Measurements from ENCODE around the gene NWD2.

NWD2 gene

DNA sequence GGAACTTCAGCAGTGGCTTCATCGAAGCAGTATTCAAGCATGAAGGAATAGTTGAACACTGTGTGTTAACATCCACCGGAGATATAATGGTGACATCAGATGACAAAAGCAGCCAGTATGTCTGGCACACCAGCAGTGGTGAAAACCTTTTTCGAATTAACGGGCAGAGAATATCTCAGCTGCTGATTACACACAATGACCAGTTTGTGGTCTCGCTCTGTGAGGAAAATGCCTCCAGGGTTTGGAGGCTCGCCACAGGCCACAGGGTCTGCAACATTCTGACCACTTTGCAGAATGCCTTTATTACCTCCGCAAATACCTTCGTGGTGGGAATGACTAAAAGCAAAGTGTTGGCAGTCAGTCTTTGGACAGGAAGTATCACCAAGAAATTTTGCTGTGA lies 201.5 kb downstream of the NWD2 start:
- no peak for TF ChIP-seq GABPA (IDR thresholded peaks at IDR 0.05; ENCODE audit: low read depth)
- TF ChIP-seq, protein P1, sequence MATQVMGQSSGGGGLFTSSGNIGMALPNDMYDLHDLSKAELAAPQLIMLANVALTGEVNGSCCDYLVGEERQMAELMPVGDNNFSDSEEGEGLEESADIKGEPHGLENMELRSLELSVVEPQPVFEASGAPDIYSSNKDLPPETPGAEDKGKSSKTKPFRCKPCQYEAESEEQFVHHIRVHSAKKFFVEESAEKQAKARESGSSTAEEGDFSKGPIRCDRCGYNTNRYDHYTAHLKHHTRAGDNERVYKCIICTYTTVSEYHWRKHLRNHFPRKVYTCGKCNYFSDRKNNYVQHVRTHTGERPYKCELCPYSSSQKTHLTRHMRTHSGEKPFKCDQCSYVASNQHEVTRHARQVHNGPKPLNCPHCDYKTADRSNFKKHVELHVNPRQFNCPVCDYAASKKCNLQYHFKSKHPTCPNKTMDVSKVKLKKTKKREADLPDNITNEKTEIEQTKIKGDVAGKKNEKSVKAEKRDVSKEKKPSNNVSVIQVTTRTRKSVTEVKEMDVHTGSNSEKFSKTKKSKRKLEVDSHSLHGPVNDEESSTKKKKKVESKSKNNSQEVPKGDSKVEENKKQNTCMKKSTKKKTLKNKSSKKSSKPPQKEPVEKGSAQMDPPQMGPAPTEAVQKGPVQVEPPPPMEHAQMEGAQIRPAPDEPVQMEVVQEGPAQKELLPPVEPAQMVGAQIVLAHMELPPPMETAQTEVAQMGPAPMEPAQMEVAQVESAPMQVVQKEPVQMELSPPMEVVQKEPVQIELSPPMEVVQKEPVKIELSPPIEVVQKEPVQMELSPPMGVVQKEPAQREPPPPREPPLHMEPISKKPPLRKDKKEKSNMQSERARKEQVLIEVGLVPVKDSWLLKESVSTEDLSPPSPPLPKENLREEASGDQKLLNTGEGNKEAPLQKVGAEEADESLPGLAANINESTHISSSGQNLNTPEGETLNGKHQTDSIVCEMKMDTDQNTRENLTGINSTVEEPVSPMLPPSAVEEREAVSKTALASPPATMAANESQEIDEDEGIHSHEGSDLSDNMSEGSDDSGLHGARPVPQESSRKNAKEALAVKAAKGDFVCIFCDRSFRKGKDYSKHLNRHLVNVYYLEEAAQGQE (IDR thresholded peaks at IDR 0.05; ENCODE audit: insufficient replicate concordance, low read depth) = no peak
- TF ChIP-seq SPI1 (IDR thresholded peaks at IDR 0.05; ENCODE audit: borderline replicate concordance, low read depth) = no peak
- TF ChIP-seq, protein P2, sequence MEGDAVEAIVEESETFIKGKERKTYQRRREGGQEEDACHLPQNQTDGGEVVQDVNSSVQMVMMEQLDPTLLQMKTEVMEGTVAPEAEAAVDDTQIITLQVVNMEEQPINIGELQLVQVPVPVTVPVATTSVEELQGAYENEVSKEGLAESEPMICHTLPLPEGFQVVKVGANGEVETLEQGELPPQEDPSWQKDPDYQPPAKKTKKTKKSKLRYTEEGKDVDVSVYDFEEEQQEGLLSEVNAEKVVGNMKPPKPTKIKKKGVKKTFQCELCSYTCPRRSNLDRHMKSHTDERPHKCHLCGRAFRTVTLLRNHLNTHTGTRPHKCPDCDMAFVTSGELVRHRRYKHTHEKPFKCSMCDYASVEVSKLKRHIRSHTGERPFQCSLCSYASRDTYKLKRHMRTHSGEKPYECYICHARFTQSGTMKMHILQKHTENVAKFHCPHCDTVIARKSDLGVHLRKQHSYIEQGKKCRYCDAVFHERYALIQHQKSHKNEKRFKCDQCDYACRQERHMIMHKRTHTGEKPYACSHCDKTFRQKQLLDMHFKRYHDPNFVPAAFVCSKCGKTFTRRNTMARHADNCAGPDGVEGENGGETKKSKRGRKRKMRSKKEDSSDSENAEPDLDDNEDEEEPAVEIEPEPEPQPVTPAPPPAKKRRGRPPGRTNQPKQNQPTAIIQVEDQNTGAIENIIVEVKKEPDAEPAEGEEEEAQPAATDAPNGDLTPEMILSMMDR (IDR thresholded peaks at IDR 0.05; ENCODE audit: insufficient read depth, low read length) = no peak
- no peak for TF ChIP-seq POLR2AphosphoS5 (IDR thresholded peaks at IDR 0.05; ENCODE audit: low read depth)
- Histone ChIP-seq H3K27ac (replicated peaks) (no peak overlapping the region), H3K27me3 (ENCODE audit: insufficient read depth, poor library complexity, severe bottlenecking) (peaks cover 3% of the 10 kb centered on the region), H3K4me3 (replicated peaks; ENCODE audit: insufficient read depth, low read length) (no peak overlapping the region)
- no peak for DNase-seq (ENCODE audit: low read depth in 1 of 2, low spot score in 1 of 2)

DNA sequence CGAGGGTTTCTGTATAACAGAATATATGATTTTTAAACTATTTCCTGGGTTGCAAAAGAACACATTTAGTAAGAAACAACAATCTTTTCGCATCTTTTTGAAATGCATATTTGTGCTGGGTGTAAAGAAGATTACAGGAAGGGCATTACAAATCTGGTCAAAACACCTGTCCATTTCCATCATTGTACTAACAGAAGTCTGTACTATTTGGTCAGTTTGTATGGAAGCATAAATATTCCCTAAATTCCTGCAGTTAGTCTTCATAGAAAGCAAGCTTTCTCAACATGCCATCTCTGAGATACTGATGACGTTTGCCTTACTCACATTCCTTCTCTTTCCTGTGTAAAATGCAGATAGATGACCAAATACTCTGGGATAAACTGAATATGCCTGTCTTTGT lies 203.3 kb downstream of the NWD2 start:
- Histone ChIP-seq H3K27me3 (ENCODE audit: insufficient read depth, poor library complexity, severe bottlenecking) (peaks cover 3% of the 10 kb centered on the region), H3K4me3 (replicated peaks; ENCODE audit: insufficient read depth, low read length) (no peak overlapping the region), H3K27ac (replicated peaks) (no peak overlapping the region)
- TF ChIP-seq, protein P1 (IDR thresholded peaks at IDR 0.05; ENCODE audit: insufficient replicate concordance, low read depth) = no peak
- no peak for DNase-seq (ENCODE audit: low read depth in 1 of 2, low spot score in 1 of 2)

DNA sequence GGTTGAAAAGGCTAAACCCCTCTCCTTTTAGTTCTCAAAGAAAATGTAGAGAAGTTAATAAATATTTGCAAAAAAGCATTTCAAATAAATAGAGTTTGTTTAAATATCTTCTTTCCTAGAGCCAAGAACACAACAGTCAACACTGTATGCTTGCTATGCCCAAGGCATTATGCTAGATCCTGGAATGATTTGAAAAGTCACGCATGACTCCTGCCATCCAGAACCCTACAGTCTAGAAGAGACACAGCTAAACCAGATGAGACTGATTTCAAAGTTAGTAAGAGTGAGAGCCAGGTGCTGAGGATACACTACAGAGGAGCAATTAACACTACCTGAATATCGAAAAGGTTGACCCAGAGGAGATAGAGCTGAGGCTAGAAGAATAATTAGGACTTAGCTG lies 205.8 kb downstream of the NWD2 start:
- no peak for DNase-seq (ENCODE audit: low read depth in 1 of 2, low spot score in 1 of 2)
- peaks cover 15% of the 10 kb centered on the region for H3K27me3 ChIP-seq (ENCODE audit: insufficient read depth, poor library complexity, severe bottlenecking)
- no peak overlapping the region for H3K4me3 ChIP-seq (replicated peaks; ENCODE audit: insufficient read depth, low read length)
- TF ChIP-seq, protein P2 (IDR thresholded peaks at IDR 0.05; ENCODE audit: insufficient read depth, low read length) = no peak
- TF ChIP-seq SPI1 (IDR thresholded peaks at IDR 0.05; ENCODE audit: borderline replicate concordance, low read depth) (no peak), POLR2AphosphoS5 (IDR thresholded peaks at IDR 0.05; ENCODE audit: low read depth) (no peak), GABPA (IDR thresholded peaks at IDR 0.05; ENCODE audit: low read depth) (no peak)
- TF ChIP-seq, protein P1 (IDR thresholded peaks at IDR 0.05; ENCODE audit: insufficient replicate concordance, low read depth) = no peak
- no peak overlapping the region for H3K27ac ChIP-seq (replicated peaks)

DNA sequence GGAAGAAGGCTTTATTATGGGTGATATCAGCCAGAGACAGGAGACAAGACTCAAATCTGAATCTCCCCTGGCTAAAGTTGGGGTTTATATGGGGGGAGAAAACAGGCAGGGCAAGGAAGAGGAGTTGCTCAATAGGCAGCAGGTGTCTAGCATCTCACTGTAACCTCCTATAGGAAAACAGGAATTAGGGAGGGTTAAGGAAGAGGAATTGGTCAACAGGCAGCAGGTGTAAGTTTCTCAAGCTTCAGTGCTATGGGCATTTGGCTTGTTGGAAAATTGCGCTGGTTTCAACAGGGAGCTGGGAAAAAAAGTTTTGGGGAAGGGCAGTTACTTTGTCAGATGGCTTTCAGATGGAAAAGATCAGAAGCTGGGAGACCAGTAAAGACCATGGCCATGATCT lies 206.4 kb downstream of the NWD2 start:
- no peak overlapping the region for H3K4me3 ChIP-seq (replicated peaks; ENCODE audit: insufficient read depth, low read length)
- no peak for DNase-seq (ENCODE audit: low read depth in 1 of 2, low spot score in 1 of 2)
- peaks cover 20% of the 10 kb centered on the region for H3K27me3 ChIP-seq (ENCODE audit: insufficient read depth, poor library complexity, severe bottlenecking)
- TF ChIP-seq SPI1 (IDR thresholded peaks at IDR 0.05; ENCODE audit: borderline replicate concordance, low read depth) (no peak), POLR2AphosphoS5 (IDR thresholded peaks at IDR 0.05; ENCODE audit: low read depth) (no peak), GABPA (IDR thresholded peaks at IDR 0.05; ENCODE audit: low read depth) (no peak)
- TF ChIP-seq, protein P2 (IDR thresholded peaks at IDR 0.05; ENCODE audit: insufficient read depth, low read length) = no peak
- TF ChIP-seq, protein P1 (IDR thresholded peaks at IDR 0.05; ENCODE audit: insufficient replicate concordance, low read depth) = no peak
- H3K27ac ChIP-seq (replicated peaks) = no peak overlapping the region
